Esophagus mucosa (tissue), 1 donor: ENCODE results near the gene TMC6. TPM values are rescaled to one million over a fixed set of nuclear protein-coding genes. Genes with fewer than 3 reads are reported as not detected.
"Not testable (repeated sequence)": the region's sequence is repeated elsewhere in the genome, so short reads cannot be mapped to it uniquely, and the experiment has no call there.

ENCODE experiments used
- ATAC-seq: fragments of 200-7000 bp; cut with Tn5 transposase; one replicate; pipeline ENCODE4 v1.9.1; 2020
- total RNA-seq: library from RNA; stranded (reverse); gene quantifications from one replicate; pipeline ENCODE4 v1.2.4, GENCODE V29; 2023
- donor health status: DM: yes; HTN: yes; CAD: no.

TMC6 gene, protein sequence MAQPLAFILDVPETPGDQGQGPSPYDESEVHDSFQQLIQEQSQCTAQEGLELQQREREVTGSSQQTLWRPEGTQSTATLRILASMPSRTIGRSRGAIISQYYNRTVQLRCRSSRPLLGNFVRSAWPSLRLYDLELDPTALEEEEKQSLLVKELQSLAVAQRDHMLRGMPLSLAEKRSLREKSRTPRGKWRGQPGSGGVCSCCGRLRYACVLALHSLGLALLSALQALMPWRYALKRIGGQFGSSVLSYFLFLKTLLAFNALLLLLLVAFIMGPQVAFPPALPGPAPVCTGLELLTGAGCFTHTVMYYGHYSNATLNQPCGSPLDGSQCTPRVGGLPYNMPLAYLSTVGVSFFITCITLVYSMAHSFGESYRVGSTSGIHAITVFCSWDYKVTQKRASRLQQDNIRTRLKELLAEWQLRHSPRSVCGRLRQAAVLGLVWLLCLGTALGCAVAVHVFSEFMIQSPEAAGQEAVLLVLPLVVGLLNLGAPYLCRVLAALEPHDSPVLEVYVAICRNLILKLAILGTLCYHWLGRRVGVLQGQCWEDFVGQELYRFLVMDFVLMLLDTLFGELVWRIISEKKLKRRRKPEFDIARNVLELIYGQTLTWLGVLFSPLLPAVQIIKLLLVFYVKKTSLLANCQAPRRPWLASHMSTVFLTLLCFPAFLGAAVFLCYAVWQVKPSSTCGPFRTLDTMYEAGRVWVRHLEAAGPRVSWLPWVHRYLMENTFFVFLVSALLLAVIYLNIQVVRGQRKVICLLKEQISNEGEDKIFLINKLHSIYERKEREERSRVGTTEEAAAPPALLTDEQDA
- total RNA-seq = 50.2 TPM

DNA sequence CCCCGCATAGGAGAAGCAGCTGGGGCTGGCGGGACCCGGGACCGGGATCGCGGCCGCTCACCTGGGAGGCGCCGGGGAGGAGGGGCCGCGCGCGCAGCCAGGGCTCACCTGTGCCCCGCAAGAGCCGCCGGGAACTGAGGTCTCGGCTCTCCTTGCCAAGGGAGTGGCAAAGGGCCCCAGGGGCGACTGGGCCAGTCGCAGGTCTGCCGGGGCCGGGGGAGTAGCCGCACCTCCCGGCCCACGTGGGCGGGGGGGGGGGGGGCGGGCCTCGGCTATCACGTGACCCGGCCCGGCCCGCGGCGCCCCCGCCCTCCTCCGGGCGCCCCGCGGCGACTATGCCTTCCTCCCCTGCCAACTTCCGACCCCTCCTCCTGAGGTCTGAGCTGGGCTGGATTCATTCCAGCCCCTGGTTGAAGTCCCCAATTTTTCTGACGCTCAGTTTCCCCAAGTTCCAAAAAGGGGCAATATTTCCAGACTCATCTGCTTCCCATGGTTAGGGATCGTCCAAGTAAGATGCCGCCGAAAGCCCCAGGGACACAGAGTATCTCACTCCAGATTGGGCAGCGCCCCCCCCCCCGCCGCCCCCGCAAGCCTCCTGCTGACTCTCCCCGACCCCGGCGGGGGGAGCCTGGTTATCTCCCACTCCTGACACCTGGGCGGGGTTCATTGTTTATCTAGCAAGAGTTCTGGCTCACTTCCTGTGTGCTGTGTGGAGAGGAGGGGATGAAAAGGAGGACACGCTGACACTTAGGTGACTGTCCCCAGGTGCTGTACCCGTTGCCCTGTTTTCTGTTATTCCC, at the start of gene TMC6:
Gene TMC6 (minus strand): TSS at position 205 of the 800 bp plus-strand sequence. CDS start 1,923 bp downstream, outside the sequence.
- peak; percentile 72 for ATAC-seq

DNA sequence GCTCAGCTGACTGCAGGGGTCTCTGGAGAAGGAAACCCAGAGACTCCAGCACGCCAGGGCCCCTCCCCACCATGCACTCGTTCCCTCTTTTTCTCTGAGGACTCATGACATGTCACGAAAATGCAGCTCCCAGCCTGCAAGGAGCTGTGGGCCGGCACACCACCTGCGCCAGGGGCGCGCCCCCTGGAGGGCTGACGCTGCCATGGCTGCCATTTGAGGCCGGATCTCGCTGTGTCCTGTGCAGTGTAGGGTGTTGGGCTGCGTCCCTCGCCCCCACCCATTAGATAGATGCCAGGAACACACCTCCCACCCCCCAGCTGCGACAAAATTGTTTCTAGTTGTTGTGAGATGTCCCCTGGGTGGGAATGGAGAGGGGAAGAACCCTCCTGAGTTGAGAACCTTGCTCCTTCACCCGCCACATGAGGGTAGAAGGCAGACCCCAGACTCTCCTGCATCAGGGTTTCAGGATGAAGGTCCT, 48.0 kb upstream of the TMC6 start:
- ATAC-seq = peak; percentile 54

DNA sequence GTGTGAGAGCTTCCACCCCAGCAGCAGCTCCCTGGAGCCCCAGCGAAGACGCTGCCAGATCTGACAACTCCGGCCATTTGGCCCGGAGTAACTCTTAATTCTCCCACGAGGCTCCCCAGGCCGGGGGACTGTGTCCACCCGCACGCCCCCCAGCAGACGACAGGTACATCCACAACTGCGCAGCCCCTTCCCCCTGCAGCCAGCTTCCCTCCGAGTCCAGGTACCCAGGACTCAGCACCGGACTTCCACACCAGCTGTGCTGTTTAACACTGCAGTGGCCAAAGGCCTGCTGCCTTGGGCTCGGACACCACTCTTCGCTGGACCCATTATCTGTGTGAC, 47.1 kb upstream of the TMC6 start:
- ATAC-seq = no peak

DNA sequence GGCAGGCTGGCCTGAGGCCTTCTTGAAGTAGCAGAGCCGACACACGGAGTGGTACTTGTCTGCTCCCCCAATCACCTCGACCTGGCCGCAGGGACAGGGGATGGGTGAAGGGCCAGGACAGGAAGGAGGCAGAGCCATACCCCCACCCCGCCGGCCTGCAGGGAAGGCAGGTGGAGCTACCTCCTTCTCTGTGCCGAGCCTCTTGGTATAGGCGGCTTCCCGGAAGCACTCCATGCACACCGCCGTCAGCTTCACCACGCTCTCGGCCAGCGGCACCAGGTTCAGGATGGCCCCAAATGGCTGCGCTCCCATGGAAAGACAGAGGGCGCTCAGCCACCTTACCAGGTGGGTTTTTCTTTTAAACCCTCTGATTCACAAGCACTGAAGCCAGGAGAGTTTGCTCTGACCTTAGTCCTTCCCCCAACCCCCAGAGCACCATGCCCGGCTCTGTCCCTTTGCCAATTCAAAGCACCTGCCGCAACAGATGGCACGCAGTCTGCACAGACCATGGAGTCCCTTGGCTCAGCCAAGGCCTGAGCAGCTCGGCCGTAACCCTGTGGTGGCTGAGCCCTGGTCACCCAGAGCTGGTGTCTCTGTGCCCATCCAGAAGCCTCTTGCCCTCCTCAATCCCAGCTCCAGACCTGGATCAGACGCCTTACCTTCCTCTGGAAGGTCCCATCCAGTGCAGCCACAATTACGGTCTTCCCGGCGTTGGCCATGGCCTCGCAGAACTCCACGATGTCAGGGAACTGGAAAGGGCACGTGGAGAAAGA, 46.5 kb upstream of the TMC6 start:
- ATAC-seq = peak; percentile 1

DNA sequence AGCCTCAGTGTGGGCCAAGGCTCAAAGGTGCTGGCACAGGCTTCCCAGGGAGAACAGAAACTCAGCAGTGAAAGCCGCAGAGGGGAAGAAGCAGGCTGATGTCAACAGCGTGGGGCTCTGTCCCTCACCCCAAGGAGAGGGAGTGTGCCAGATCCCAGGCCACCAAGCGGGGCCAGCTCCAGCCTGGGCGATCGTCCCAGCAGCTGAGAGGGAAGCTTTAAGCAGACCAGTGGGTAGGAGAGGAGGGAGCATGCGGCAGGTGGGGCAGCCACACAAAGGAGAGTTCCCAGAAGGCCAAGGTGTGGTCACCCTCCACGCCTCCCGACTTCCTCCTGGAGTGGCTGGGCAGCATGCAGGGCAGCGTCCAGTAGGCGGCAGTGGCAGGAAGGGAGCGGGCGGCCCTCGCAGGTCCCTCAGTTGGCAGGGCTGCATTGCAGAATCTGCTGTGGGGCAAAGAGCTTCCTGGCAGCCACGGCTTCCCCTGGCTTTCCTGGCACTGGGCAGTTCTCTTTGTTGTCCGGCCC, 45.9 kb upstream of the TMC6 start:
- ATAC-seq = peak; percentile 57

DNA sequence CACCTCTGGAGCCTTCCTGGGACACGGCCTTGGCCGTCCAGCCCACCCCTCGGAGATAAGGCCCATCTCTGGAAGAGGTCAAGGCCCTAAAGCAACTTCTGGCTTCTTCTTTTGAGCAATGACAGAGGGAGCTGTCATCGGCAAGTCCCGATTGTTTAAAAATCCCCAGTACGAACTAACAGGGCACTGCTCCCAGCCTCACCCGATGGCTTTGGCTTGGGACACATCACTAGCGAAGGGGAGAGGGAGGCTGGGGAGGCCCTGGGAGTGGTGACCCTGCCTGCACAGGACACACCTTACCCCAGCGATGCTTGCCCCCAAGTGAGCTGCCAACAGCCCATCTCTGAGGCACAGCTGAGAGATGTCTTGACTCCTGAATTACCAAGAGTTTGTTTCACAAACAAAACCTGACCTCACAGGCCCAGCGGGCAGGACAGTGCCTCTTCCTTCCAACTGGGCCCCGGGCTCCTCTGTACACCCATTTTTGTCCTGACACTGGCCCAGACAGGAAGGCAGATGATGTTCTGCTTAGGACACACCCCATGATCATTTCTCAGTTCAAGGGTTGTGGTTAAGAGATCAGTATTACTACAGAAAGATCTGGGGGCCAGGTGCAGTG, 44.7 kb upstream of the TMC6 start:
- ATAC-seq = no peak

DNA sequence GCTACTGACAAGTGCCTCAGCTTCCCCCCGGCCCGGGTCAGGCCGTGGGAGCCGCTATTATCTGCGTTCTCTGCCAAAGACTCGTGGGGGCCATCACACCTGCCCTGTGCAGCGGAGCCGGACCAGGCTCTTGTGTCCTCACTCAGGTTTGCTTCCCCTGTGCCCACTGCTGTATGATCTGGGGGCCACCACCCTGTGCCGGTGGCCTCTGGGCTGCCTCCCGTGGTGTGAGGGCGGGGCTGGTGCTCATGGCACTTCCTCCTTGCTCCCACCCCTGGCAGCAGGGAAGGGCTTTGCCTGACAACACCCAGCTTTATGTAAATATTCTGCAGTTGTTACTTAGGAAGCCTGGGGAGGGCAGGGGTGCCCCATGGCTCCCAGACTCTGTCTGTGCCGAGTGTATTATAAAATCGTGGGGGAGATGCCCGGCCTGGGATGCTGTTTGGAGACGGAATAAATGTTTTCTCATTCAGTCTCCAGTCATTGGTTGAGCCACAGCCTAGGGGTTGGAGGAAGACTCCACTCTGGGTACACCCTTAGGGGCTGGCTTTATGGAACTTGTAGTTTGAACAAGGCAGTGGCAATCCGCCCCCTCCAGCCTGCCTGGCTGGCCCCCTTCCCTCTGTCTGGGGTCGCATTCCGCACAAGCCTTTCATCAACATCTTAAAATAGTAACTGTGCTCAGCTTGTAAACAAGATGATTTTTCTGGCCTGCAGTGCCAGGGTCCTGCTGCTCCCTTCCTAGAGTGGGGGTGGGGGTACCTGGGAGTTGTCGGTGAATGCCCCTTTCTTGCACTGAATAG, 43.9 kb upstream of the TMC6 start:
- peak; percentile 27 for ATAC-seq

DNA sequence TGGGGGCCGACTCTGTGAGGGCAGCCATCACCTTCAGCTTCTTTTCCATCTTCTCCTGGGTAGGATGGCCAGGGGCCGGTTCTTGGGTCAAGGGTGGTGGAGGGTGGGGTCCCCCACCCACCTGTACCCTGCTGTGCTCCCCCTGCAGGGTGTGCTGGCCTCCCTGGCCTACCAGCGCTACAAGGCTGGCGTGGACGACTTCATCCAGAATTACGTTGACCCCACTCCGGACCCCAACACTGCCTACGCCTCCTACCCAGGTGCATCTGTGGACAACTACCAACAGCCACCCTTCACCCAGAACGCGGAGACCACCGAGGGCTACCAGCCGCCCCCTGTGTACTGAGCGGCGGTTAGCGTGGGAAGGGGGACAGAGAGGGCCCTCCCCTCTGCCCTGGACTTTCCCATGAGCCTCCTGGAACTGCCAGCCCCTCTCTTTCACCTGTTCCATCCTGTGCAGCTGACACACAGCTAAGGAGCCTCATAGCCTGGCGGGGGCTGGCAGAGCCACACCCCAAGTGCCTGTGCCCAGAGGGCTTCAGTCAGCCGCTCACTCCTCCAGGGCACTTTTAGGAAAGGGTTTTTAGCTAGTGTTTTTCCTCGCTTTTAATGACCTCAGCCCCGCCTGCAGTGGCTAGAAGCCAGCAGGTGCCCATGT, 43.2 kb upstream of the TMC6 start:
- ATAC-seq = not testable (repeated sequence)

DNA sequence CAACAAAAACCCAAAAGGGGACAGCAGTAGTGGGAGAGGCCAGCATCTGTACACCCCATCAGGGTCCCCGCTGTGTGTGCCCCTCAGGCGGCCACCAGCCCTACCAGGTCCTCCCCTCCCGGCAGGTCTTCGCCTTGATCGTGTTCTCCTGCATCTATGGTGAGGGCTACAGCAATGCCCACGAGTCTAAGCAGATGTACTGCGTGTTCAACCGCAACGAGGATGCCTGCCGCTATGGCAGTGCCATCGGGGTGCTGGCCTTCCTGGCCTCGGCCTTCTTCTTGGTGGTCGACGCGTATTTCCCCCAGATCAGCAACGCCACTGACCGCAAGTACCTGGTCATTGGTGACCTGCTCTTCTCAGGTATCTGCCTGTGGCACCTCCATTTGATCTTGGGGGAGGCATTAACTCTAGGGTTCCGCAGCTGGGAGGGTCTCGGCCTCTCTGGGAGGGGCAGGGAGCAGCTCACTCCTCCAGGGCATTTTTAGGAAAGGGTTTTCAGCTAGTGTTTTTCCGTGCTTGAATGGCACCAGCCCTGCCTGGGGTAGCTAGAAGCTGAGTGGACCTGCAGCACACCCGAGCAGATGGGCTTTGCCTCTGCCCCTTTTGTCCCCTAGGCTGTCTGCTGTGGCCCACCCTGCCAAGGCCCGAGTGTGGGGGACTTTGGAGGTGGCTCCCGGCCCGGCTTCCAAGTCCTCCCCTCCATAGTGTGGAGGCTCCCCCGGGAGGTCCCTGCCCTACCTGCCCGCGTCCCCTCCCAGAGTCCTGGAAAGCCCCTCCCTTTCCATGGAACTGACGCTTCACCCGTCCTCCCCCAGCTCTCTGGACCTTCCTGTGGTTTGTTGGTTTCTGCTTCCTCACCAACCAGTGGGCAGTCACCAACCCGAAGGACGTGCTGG, 42.4 kb upstream of the TMC6 start:
- ATAC-seq = no peak

DNA sequence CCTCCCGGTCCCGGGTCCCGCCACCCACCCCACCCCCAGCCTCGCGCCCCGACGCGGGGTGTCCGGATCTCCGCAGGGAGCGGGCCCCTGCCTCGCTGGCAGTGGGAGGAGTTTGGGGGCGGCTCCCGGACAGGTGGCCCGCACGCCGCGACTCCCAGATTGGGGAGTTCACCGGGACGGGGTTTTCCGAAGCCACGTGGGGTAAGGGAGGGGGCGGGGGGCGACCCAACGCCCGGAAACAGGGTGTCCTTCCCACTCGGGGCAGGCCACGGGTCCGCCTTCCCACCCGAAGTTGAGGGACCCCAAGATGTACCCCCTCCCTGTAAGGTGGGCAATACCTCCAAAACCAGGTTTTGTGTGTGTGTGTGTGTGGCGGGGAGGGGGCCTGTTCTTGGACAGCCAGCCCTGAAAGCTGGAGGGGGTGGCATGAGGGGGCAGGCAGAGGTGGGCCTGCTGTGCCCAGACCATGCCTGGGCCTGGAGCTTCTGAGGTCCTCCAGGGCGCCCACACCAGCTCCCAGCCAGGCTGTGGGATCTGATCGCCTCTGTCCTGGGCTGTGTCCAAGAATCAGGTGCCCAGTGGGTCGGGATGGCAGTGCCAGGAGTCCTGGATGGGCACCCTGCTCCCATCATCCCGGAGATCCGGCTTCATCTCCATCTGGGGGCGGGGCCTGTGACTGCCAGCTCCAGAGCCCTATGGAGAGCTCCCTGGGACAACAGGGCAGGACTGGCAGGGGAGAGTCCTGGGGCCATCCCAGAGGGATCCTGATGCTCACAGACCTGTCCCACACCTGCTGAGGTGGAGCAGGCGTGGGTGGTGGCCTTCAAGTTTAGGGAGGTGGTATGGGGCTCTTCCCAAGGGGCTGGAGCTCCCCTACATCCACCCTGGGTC, 40.6 kb upstream of the TMC6 start:
- peak; percentile 27 for ATAC-seq

DNA sequence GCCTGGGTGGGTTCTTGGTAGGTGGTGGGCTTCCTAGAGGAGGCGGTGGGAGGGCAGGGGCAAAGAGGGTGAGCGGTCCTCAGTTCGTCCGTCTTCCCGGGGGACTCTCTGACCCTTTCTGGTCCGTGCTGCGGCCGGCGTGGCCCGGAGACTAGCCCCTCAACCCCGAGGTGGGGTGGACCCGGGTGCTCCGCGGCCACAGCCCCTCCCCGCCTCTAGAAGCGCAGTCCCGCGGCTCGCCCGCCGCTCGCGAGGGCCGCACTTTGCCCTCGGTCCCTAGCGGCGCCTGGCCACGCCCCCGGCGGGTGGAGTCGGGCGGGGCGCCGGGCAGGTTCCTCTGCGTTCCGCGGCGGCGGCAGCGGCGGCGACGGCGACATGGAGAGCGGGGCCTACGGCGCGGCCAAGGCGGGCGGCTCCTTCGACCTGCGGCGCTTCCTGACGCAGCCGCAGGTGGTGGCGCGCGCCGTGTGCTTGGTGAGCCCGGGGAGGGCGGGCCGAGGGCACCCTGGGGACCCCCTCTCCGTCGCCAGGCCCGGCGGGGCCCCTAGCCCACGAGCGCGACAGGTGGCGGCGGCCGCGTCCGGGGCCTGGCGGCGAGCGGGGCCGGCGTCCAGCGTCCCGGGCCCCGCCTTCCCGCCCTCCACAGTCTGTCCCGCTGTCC, 39.8 kb upstream of the TMC6 start, which contains the start of gene SYNGR2:
Gene SYNGR2 (plus strand): TSS at position 340 of the 661 bp plus-strand sequence. CDS start 36 bp downstream, at position 376.
- ATAC-seq = peak; percentile 68

DNA sequence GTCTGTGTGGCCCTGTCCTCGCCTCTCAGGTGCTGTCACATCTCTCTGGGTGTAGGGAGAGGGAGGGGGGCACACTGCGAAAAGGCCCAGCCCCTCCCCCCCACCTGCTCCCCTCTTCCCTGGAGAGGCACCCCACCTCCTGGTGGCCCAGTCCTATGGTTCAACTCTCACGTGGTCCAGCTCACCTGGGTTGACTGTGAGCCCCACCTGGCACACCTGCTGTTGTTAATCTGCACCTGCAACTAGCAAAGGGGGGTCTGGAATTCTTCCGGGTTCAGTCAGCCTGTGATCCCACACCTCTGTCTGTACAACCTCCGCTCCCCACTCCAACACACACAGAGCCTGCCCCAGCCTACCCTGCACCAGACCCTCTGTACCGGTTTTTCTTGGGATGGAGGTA, 37.9 kb upstream of the TMC6 start:
- no peak for ATAC-seq

DNA sequence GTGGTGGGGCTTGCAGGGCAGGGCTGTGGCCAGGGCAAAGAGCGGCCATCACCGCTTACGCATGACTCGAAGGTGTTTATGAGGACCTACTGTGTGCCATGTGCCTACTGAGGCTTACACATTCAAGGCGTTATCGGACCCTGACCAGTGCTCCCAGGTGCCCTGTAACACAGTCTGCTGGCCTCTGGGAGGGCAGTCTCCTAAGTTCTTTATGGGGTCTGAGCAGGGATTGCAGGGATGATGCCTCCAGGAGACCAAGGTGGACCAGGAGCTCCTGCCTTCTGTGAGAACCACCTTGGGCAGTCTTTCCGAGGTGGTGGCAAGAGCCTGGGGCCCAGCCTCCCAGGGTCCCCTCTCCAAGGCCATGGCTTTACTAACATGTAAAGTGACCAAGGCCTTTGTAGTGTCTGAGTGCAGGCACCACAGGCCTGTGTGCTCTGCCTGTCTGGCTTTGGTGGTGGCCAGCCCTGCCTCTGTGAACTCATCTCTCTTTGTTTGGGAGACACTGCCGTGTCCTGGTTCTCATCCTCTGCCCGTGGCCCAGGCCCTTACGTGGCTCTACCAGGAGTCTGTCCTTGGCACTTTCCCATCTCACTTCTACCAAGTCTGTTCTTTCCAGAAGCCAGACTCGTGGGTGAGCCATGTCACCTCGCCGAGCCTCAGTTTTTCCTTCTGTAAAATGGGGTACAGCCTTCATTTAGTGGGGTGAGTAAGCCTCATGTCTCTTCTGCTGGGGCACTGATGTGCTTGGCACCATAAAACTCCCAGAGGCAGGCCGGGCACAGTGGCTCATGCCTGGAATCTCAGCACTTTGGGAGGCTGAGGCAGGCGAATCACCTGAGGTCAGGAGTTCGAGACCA, 36.4 kb upstream of the TMC6 start:
- no peak for ATAC-seq

DNA sequence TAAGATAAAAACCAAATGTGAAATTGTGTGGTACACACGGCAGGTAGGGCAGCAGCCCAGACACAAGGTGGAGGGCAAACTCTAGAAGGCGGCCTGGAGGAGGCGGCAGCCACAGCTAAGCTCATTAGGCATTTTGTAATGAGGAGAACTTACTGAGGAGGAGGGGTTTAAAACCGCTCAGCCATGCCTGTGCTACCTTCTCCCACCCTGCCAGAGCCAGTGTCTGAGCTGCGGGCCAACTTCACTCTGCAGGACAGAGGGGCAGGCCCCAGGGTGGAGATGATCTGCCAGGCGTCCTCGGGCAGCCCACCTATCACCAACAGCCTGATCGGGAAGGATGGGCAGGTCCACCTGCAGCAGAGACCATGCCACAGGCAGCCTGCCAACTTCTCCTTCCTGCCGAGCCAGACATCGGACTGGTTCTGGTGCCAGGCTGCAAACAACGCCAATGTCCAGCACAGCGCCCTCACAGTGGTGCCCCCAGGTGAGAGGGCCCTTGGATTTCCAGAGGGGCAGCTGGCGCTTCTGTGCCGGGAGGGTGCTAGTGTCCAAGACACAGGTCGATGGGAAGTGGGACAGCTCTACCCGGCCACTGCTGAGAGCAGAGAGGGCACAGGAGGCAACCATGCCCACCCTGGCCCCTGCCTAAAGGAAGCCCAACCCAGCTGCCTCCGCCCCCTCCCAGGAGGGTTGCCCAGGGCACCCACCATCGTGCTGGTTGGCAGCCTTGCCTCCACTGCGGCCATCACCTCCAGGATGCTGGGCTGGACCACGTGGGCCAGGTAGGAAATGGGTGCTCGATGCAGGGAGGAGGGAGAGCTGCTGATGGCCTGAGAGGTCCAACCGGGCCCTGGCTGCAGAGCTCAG, 35.6 kb upstream of the TMC6 start:
- ATAC-seq = no peak

DNA sequence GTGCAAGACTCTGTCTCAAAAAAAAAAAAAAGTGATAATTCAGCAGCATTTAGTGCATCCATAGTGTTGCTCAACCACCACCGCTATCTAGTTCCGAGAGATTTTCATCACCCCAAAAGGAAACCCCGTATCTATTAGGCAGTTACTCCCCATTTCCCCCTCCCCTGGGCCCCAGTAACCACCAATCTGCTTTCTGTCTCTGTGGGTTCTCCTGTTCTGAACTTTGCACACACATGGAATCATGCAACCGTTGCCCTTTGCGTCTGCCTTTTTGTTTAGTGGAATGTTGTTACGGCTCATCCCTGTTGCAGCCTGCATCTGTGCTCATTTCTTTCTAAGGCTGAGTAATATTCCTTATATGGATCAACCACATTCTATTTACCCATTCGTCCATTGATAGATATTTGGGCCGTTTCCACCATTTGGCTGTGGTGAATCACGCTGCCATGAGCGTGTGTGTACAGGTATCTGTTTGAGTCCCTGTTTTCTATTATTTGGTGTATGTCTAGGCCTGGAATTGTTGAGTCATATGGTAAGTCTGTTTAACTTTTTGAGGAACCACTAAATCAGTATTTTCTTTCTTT, 31.1 kb upstream of the TMC6 start:
- ATAC-seq = peak; percentile 88
